NCI-H146 treated with DMSO at 0.1 percent for 48 hours (cell line): ENCODE results near the gene SLA2.
"Not testable (repeated sequence)": the region's sequence is repeated elsewhere in the genome, so short reads cannot be mapped to it uniquely, and the experiment has no call there.

Experiments
- DNase-seq: peaks from one replicate; lab custom pipeline; 2025; ENCODE audit not compliant: unreplicated experiment; lab: John Stamatoyannopoulos, UW

The SLA2 gene

GRCh38 chr20:36611625-36612024 is 34.4 kb downstream of the SLA2 start:
- DNase-seq: no peak

DNA sequence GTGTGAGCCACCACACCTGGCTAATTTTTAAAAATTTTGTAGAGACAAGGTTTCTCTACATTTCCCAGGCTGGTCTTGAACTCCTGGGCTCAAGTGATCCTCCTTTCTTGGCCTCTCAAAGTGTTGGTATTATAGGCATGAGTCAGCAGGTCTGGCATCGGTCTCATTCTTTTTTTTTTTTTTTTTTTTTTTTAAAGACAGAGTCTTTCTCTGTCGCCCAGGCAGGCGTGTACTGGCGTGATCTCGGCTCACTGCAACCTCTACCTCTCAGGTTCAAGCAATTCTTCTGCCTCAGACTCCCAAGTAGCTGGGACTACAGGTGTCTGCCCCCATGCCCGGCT is 37.6 kb downstream of the SLA2 start:
- DNase-seq: not testable (repeated sequence)

GRCh38 chr20:36607586-36608387 is 38.2 kb downstream of the SLA2 start:
- DNase-seq: no peak

- DNase-seq: no peak
Observed at GRCh38 chr20:36606158-36607066, 39.6 kb downstream of the SLA2 start.

DNA sequence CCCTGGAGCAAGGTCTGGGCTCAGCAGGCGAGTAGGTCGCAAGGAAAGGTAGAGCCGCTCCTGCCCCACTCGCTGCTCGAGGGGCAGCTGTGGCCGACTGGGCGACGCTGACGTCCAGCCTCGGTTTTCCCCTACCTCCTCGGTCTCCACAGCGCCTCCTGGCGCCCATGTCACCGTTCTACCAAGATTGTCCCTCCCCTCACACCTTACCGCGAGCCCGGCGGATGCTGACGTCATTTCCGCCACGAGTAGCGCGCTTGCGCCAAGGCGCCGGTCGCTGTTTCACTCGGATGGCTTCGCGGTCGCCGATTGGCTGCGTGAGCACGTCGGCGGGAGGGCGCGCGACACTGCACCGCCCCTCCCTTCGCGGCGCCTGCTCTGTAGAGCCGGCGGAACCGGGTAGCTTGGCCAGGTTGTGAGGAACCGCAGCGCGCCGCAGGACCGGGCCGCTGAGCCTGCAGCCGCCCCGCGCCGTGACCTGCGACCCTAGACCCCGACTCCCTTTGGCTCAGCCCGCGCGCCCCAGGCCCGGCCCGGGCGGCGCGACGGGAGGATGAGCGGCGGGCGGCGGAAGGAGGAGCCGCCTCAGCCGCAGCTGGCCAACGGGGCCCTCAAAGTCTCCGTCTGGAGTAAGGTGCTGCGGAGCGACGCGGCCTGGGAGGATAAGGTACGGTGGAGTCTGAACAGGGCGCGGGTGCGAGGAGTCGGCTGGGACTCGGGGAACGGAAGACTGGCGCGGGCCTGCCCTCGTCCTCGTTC is 40.4 kb downstream of the SLA2 start, which contains the start of gene RAB5IF:
Gene RAB5IF, plus strand, starts transcription at position 381 of the 759 bp plus-strand sequence. Its CDS starts 173 bp downstream, at position 554.
- peak; percentile 98 for DNase-seq

DNA sequence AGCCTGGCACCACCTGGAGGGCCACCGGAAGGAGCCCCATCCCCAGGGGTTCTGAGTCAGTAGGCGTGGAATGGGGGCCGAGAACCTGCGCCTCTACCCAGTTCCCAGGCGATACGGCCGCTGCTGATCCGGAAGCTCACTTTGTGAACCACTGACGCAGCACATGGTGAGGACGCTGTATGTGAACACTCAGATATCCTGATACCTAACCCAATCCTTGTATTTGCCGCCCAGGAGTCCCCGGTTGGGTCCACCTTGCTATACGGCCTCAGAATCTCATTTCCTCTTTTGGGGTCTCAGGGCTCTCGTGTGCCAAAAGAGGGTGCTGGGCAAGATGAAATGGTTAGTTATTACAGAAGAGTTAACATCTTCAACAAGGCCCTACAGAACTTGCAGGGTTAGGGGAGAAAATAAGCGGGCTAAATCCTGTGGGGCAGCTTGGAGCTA is 41.0 kb downstream of the SLA2 start:
- peak; percentile 78 for DNase-seq

- no peak for DNase-seq
Observed at GRCh38 chr20:36601540-36601939, 44.5 kb downstream of the SLA2 start.

- DNase-seq: no peak
Observed at GRCh38 chr20:36599912-36600345, 46.1 kb downstream of the SLA2 start.

- no peak for DNase-seq
Observed at GRCh38 chr20:36593347-36593929, 52.6 kb downstream of the SLA2 start.

DNA sequence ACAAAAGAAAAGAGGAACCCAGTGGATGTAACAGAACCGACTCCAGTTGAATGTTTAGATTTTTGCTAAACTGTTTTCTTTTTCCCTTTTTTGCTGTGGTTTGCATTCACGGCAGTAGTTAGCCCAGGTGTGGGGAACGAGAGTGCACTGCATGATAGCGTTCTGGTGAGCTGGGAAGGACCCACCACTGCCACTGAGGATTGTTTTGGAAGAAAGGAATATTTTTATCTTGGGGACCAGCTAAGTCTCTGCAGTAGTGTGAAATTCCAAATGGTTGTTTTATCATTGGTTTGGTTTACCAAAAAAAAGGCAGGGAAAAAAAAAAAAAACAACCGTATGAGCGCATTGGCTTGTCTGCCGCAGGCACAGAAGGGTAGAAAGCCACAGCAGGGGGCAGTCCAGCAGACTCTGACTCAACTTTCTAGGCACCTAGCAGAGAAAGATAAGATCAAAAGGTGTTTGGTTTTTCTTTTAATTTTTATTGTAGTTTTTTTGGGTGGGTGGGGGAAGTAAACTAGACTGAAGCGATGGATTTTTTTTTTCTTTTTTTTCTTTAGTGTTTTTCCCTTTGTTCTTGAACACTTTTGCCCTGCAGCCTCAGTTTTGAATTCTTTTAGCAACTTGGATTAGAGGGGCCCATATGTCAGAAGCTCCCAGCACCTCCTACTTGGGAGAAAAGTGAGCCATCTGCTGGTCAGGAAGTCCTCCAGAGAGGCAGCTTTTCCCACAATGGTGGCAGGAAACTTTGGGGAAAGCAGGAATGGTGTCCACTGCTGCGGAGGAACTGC is 53.9 kb downstream of the SLA2 start:
- peak; percentile 17 for DNase-seq

- no peak for DNase-seq
Observed at GRCh38 chr20:36591281-36591680, 54.7 kb downstream of the SLA2 start.

GRCh38 chr20:36587388-36588070 is 58.5 kb downstream of the SLA2 start:
- DNase-seq: no peak

GRCh38 chr20:36585410-36586125 is 60.4 kb downstream of the SLA2 start:
- no peak for DNase-seq

GRCh38 chr20:36584018-36584481 is 61.9 kb downstream of the SLA2 start:
- DNase-seq: no peak

DNA sequence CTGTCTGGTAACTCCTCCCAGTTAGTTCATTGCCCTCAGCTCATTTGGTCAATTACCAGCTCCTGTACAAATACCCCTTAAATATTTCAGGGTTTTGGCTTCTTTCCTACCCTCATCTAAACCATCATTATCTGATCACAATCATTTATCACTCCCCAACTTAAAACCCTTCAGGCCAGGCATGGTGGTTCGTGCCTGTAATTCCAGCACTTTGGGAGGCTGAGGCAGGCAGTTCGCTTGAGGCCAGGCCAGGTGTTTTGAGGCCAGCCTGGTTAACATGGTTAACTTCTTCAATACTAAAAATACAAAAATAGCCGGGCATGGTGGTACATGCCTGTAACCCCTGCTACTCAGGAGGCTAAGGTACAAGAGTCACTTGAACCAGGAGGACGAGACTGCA is 63.2 kb downstream of the SLA2 start:
- DNase-seq: no peak

GRCh38 chr20:36582322-36582721 is 63.7 kb downstream of the SLA2 start:
- DNase-seq: no peak

DNA sequence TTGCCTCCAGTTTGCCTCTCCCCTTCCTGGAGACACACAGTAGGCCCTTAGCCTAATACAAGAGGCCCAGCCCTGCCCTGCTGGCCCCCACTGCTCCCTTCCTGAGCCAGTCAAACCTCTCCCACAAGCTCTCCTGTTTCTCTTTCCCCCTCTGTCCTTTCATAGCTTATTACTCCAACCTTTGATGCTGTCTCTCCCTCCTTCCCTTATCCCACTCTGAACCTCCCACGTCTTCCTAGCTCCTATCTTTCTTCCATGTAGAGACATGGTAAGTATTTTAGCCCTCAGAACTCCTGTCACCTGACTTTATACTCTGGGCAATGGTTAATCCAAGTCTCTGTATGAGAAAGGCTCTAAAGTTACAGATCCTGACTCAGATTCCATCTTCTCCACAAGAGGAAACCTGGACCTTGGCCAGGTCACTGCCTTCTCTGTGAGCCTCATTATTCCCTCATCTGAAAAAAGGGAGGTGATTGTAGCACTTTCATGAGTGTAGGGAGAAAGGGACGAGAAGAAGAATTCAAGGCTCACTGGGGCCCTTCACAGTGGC is 65.9 kb downstream of the SLA2 start:
- DNase-seq: no peak

- no peak for DNase-seq
Observed at GRCh38 chr20:36578356-36579041, 67.5 kb downstream of the SLA2 start.
